DND-41 (cell line): ENCODE results near the gene SEMA5A.

Source experiments
- ATAC-seq: fragments of 200-7000 bp; cut with Tn5 transposase; 3 replicates; pipeline ENCODE4 v1.9.1; 2021; ENCODE audit warnings: low read depth; ENCODE audit not compliant: insufficient read depth
- DNase-seq: peaks from one replicate; pipeline ENCODE4 v3.0.0-alpha.2; 2020
- H2AFZ ChIP-seq: 2 replicates; pipeline ENCODE4 v1.6.0; 2012; ENCODE audit warnings: low read depth, low read length
- H3K27ac ChIP-seq: 2 replicates; pipeline ENCODE4 v1.5.1; 2012; ENCODE audit warnings: low read length, inconsistent platforms
- H3K27me3 ChIP-seq: fragments of 200-600 bp; sonication (generic); 2 replicates; pipeline ENCODE4 v1.6.0; 2012; ENCODE audit warnings: low read length, mild to moderate bottlenecking, inconsistent platforms; ENCODE audit not compliant: insufficient read depth, poor library complexity
- H3K36me3 ChIP-seq: 2 replicates; pipeline ENCODE4 v1.5.1; 2012; ENCODE audit warnings: low read length, inconsistent platforms; ENCODE audit not compliant: insufficient read depth
- H3K4me1 ChIP-seq: 2 replicates; pipeline ENCODE4 v1.5.1; 2012; ENCODE audit warnings: mild to moderate bottlenecking, low read length; ENCODE audit not compliant: insufficient read depth
- H3K4me2 ChIP-seq: 2 replicates; pipeline ENCODE4 v1.6.0; 2012; ENCODE audit warnings: mild to moderate bottlenecking, moderate library complexity, low read length, inconsistent platforms; ENCODE audit not compliant: insufficient read depth
- H3K4me3 ChIP-seq, 2 experiments: fragments of 200-600 bp in 1 of 2; shearing (Covaris generic) in 1 of 2; 2 replicates each; pipeline ENCODE4 v1.5.1; 2012 to 2016; ENCODE audit warnings: inconsistent platforms in 2 of 2, low read length in 2 of 2, mild to moderate bottlenecking in 2 of 2, low read depth in 1 of 2, moderate library complexity in 1 of 2
- H3K79me2 ChIP-seq: 2 replicates; pipeline ENCODE4 v1.6.0; 2012; ENCODE audit warnings: low read length, inconsistent platforms; ENCODE audit not compliant: insufficient read depth
- H3K9ac ChIP-seq: 2 replicates; pipeline ENCODE4 v1.6.0; 2012; ENCODE audit warnings: low read depth, mild to moderate bottlenecking, inconsistent platforms, low read length, moderate library complexity
- H3K9me3 ChIP-seq: 2 replicates; pipeline ENCODE4 v1.5.1; 2012; ENCODE audit warnings: low read length, moderate library complexity, mild to moderate bottlenecking, inconsistent platforms; ENCODE audit not compliant: insufficient read depth, severe bottlenecking
- H4K20me1 ChIP-seq: 2 replicates; pipeline ENCODE4 v1.6.0; 2012; ENCODE audit warnings: low read length; ENCODE audit not compliant: insufficient read depth
- CTCF ChIP-seq: IDR thresholded peaks from 2 replicates; pipeline ENCODE4 v1.5.1; 2012; ENCODE audit warnings: borderline replicate concordance, low read length, moderate library complexity, mild to moderate bottlenecking; ENCODE audit not compliant: poor library complexity, severe bottlenecking; ENCODE audit errors: extremely low read depth
- EZH2 ChIP-seq: IDR thresholded peaks from 3 replicates; pipeline ENCODE4 v1.6.1; 2012; ENCODE audit warnings: borderline replicate concordance, low read depth, mild to moderate bottlenecking, moderate library complexity, low read length, inconsistent platforms; ENCODE audit not compliant: severe bottlenecking

SEMA5A gene

GRCh38 chr5:9387879-9388278, 158.0 kb downstream of the SEMA5A start:
- Histone ChIP-seq H3K9me3 (no peaks in the 10 kb centered on the region), H2AFZ (no peak overlapping the region), H3K4me2 (no peak overlapping the region), H3K27me3 (no peaks in the 10 kb centered on the region), H3K4me3 (no peak overlapping the region), H3K79me2 (no peaks in the 10 kb centered on the region), H3K9ac (no peak overlapping the region), H4K20me1 (no peaks in the 10 kb centered on the region), H3K27ac (no peak overlapping the region), H3K36me3 (no peaks in the 10 kb centered on the region), H3K4me1 (no peaks in the 10 kb centered on the region)
- ATAC-seq (no peak), DNase-seq (no peak)
- TF ChIP-seq CTCF (no peak), EZH2 (no peak)

GRCh38 chr5:9386945-9387344, 158.9 kb downstream of the SEMA5A start:
- no peak for DNase-seq

GRCh38 chr5:9382522-9382921, 163.4 kb downstream of the SEMA5A start:
- H3K27me3 ChIP-seq = no peaks in the 10 kb centered on the region
- H3K27ac ChIP-seq = no peak overlapping the region
- no peaks in the 10 kb centered on the region for H3K4me1 ChIP-seq
- TF ChIP-seq EZH2 = no peak
- H3K9me3 ChIP-seq = no peaks in the 10 kb centered on the region
- ATAC-seq (no peak), DNase-seq (no peak)
- no peak overlapping the region for H2AFZ ChIP-seq
- no peak overlapping the region for H3K4me3 ChIP-seq
- H4K20me1 ChIP-seq = no peaks in the 10 kb centered on the region
- H3K79me2 ChIP-seq = no peaks in the 10 kb centered on the region
- no peak overlapping the region for H3K9ac ChIP-seq
- no peak overlapping the region for H3K4me2 ChIP-seq
- H3K36me3 ChIP-seq = no peaks in the 10 kb centered on the region

More at GRCh38 chr5:9386945-9387344, 158.9 kb downstream of the SEMA5A start:
- Histone ChIP-seq H3K27me3 (no peaks in the 10 kb centered on the region), H3K9me3 (no peaks in the 10 kb centered on the region), H3K27ac (no peak overlapping the region), H3K4me3 (no peak overlapping the region), H4K20me1 (no peaks in the 10 kb centered on the region), H3K79me2 (no peaks in the 10 kb centered on the region), H3K4me1 (no peaks in the 10 kb centered on the region), H3K4me2 (no peak overlapping the region), H3K9ac (no peak overlapping the region), H3K36me3 (no peaks in the 10 kb centered on the region), H2AFZ (no peak overlapping the region)
- ATAC-seq = no peak
- no peak for TF ChIP-seq CTCF
- no peak for TF ChIP-seq EZH2

- H3K79me2 ChIP-seq = no peaks in the 10 kb centered on the region
- no peaks in the 10 kb centered on the region for H3K4me1 ChIP-seq
- H3K27ac ChIP-seq = no peak overlapping the region
- no peak overlapping the region for H3K4me3 ChIP-seq
- no peaks in the 10 kb centered on the region for H3K36me3 ChIP-seq
- no peak overlapping the region for H3K4me2 ChIP-seq
- H2AFZ ChIP-seq = no peak overlapping the region
- no peaks in the 10 kb centered on the region for H4K20me1 ChIP-seq
- ATAC-seq (no peak), DNase-seq (no peak)
- no peaks in the 10 kb centered on the region for H3K27me3 ChIP-seq
- no peaks in the 10 kb centered on the region for H3K9me3 ChIP-seq
- TF ChIP-seq CTCF = no peak
- no peak for TF ChIP-seq EZH2
- H3K9ac ChIP-seq = no peak overlapping the region
Observed at GRCh38 chr5:9381464-9381863, 164.4 kb downstream of the SEMA5A start.
